ENCODE data around the gene ANKFY1. TPM values are rescaled to one million over a fixed set of nuclear protein-coding genes. Genes with fewer than 3 reads are reported as not detected.

The ANKFY1 gene
- total RNA-seq, 1 experiment from 2014 or later = 14.5 TPM

DNA sequence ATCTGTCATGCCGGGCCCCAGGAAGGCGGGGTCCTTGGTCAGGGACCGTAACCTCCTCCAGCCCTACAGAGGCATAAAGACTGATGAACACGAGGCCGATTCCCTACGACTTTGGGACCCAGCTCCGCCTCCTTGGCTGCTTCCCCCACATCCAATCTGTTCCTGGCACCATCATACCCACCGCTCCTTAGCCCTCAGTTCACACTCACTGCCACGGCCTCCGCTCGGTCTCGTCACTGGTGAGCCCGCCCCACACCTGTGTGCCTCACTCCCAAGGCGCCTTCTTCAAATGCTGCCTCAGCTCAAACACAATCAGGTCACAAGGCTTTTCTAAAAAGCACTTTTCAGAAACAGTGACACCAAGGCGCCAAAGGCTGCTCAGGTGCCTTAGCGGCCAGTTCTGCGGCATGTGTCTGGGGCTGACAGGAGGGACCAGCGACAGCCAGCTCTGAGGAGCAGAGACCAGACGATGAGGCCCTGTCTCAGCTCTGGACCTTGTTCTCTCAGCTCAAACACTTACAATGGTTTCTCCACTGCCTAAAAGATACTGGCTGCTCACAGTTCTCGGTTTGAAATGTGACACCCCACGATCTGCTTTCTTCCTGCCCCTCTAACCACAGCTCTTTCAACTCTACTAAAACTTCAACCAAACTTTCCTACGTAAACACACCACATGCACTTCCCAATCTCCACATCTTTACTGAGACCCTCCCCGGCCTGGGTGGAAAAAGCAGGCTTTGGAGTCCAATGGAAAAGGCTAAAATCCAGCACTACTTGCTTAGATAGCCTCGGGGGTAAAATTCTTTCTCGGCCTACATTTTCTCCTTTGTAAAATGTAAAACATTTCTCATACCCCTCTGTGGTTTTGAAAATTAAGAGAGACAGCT, 87.6 kb downstream of the ANKFY1 start:
- Histone ChIP-seq H3K9me3 (no peaks in the 10 kb centered on the region), H3K4me3 (no peak overlapping the region), H3K36me3 (peaks cover 7% of the 10 kb centered on the region), H3K27me3 (no peaks in the 10 kb centered on the region)
- no peak for DNase-seq

GRCh38 chr17:4174556-4174955, 89.2 kb downstream of the ANKFY1 start:
- no peak for DNase-seq
- no peak overlapping the region for H3K4me3 ChIP-seq
- H3K9me3 ChIP-seq = no peaks in the 10 kb centered on the region
- peaks cover 7% of the 10 kb centered on the region for H3K36me3 ChIP-seq
- no peaks in the 10 kb centered on the region for H3K27me3 ChIP-seq

GRCh38 chr17:4173781-4174180, 90.0 kb downstream of the ANKFY1 start:
- Histone ChIP-seq H3K4me3 (no peak overlapping the region), H3K36me3 (peaks cover 9% of the 10 kb centered on the region), H3K9me3 (no peaks in the 10 kb centered on the region), H3K27me3 (no peaks in the 10 kb centered on the region)
- no peak for DNase-seq

DNA sequence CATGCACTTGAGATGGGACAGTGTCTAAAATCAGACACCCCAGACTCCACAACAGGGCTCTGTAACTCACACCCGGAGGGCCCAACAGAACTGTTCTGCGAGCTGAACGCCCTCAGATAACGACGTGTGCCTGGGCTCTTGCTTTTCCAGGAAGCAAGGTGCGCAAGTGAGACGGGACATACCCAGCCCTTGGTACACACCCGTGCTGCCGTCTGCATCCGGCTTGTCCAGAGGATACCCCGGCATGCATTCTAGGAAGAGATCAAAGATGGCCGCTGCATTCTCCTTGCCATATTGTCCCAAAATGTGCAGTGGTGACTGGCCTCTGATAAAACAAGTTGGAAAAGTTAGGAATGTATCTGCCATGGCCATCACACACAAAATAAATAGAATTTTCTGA, 91.4 kb downstream of the ANKFY1 start:
- no peaks in the 10 kb centered on the region for H3K27me3 ChIP-seq
- no peak overlapping the region for H3K4me3 ChIP-seq
- H3K36me3 ChIP-seq = peaks cover 12% of the 10 kb centered on the region
- no peaks in the 10 kb centered on the region for H3K9me3 ChIP-seq
- no peak for DNase-seq

DNA sequence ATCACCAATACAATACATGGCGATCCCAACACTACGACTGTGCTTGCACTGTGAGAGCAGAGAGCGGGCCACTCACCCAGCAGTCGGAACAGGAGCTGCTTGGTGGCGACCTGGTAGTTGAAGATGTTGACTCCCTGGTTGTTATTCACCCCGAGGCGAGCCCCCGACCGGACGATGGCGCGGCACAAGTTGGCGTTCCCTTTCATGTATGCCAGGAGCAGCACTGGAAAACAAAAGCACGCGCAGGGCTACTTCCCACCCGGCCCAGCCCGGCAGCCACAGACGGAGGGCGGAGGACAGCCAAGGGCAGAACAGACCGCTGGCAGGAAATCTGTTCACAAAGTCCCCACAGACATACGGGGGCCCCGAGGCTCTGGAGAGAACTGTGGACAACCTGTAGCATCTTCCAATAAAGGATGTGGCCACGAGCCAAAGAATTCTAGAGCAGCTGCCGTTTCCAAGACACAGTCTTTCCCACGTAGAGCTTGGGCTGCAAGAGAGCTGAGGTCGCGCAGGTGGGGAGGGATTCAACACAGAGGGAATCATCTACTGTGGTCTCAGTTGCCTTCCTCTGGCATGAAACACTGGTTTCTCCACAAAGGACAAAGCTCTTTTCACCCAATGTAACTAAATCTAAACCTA, 93.0 kb downstream of the ANKFY1 start:
- Histone ChIP-seq H3K36me3 (peaks cover 9% of the 10 kb centered on the region), H3K27me3 (no peaks in the 10 kb centered on the region), H3K9me3 (no peaks in the 10 kb centered on the region), H3K4me3 (no peak overlapping the region)
- no peak for DNase-seq

DNA sequence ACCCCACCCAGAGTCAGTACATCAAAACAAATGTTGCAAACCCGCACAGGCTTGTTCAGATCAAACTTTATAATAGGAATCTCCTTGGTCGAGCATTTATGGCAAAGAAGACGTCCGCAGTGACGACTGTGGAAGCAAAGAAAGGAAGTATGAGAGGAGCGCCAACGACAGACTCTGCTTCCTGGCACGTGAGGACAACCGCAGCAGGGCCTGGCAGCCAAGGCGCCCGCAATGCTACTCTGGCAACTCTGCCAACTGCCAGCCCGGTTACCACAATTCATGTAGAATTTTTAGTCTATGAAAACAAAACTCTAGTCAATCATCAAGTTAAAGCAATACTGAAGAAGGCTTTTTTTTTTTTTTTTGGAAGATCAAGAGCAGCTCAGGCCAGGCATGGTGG, 96.0 kb downstream of the ANKFY1 start:
- DNase-seq = peak; percentile 75
- H3K36me3 ChIP-seq = peaks cover 9% of the 10 kb centered on the region
- no peaks in the 10 kb centered on the region for H3K27me3 ChIP-seq
- no peak overlapping the region for H3K4me3 ChIP-seq
- no peaks in the 10 kb centered on the region for H3K9me3 ChIP-seq

DNA sequence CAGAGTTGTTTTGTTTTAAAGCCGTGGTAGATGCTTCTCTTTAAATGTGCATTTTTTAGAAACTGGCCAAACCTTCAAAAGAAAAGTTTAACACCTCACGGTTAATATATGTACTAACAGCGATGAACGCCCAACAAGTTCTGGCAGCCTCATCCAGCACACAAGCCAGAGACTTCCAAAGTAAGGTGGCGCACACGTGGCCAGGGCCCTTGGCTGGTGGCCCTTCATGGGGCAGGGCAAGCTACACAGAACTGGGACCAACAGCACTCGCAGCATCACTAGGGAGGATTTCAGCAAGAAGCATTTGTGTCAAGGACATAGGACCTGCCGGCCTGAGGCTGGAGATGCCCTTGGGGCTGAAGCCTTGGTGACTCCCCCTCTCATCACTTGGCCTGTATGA, 97.4 kb downstream of the ANKFY1 start:
- H3K4me3 ChIP-seq = no peak overlapping the region
- peaks cover 9% of the 10 kb centered on the region for H3K36me3 ChIP-seq
- no peaks in the 10 kb centered on the region for H3K27me3 ChIP-seq
- H3K9me3 ChIP-seq = no peaks in the 10 kb centered on the region
- DNase-seq = no peak

- Histone ChIP-seq H3K9me3 (no peaks in the 10 kb centered on the region), H3K27me3 (no peaks in the 10 kb centered on the region), H3K4me3 (no peak overlapping the region), H3K36me3 (peaks cover 9% of the 10 kb centered on the region)
- DNase-seq = no peak
These were observed 98.3 kb downstream of the ANKFY1 start for GRCh38 chr17:4165301-4166010.

- Histone ChIP-seq H3K4me3 (no peak overlapping the region), H3K9me3 (no peaks in the 10 kb centered on the region), H3K36me3 (peaks cover 4% of the 10 kb centered on the region), H3K27me3 (no peaks in the 10 kb centered on the region)
- peak; percentile 67 for DNase-seq
These were observed 99.8 kb downstream of the ANKFY1 start for GRCh38 chr17:4163951-4164350.

GRCh38 chr17:4162775-4163466, 100.9 kb downstream of the ANKFY1 start:
- H3K4me3 ChIP-seq = no peak overlapping the region
- no peaks in the 10 kb centered on the region; the same call in 1 of the 2 replicates for H3K36me3 ChIP-seq
- DNase-seq = no peak
- H3K27me3 ChIP-seq = no peaks in the 10 kb centered on the region
- no peaks in the 10 kb centered on the region for H3K9me3 ChIP-seq

DNA sequence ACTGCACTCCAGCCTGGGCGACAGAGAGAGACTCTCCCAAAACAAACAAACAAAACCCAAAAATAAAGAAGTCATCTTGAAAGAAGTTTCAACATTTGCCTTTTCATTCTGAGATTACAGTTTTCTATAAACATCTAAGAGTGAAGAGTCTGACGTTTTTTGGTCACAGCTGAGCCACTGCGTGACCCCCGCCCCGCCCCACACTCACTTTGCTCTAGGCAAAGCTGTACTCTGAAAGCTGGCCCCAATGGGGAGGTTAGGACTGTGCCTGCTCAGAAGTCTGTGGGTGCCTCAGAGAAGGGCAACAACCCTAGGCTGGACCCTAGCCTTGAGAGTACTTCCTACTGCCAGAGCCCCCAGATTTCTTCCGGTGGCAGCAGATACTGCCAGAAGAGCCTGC, 101.5 kb downstream of the ANKFY1 start:
- no peaks in the 10 kb centered on the region for H3K9me3 ChIP-seq
- no peaks in the 10 kb centered on the region; the same call in 1 of the 2 replicates for H3K36me3 ChIP-seq
- no peaks in the 10 kb centered on the region for H3K27me3 ChIP-seq
- DNase-seq = no peak
- H3K4me3 ChIP-seq = no peak overlapping the region

GRCh38 chr17:4161967-4162305, 101.8 kb downstream of the ANKFY1 start:
- DNase-seq = no peak

GRCh38 chr17:4161192-4161966, 102.4 kb downstream of the ANKFY1 start:
- H3K27me3 ChIP-seq = no peaks in the 10 kb centered on the region
- H3K36me3 ChIP-seq = no peaks in the 10 kb centered on the region; the same call in 1 of the 2 replicates
- DNase-seq = peak; percentile 91
- no peak overlapping the region for H3K4me3 ChIP-seq
- no peaks in the 10 kb centered on the region for H3K9me3 ChIP-seq

More at GRCh38 chr17:4161967-4162305, 101.8 kb downstream of the ANKFY1 start:
- Histone ChIP-seq H3K4me3 (no peak overlapping the region), H3K27me3 (no peaks in the 10 kb centered on the region), H3K9me3 (no peaks in the 10 kb centered on the region), H3K36me3 (no peaks in the 10 kb centered on the region; the same call in 1 of the 2 replicates)

DNA sequence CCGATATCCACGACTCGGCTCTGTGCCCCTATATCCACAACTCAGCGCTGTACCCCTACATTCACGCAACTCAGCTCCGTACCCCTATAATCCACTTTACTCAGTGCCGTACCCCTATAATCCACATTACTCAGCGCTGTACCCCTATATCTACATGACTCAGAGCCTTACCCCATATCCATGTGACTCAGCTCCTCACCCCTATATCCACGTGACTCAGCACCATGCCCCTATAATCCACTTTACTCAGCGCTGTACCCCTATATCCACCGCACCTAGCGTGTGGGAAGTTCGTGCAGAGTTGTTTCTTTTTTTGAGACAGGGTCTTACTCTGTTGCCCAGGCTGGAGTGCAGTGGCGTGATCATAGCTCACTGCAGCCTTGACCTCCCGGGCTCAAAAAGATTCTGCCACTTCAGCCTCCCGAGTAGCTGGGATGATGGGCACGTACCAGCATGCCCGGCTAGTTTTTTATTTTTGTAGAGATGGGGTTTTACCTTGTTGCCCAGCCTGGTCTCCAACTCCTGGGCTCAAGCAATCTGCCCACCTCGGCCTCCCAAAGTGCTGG, 103.4 kb downstream of the ANKFY1 start:
- Histone ChIP-seq H3K36me3 (no peaks in the 10 kb centered on the region), H3K9me3 (no peaks in the 10 kb centered on the region), H3K4me3 (no peak overlapping the region), H3K27me3 (no peaks in the 10 kb centered on the region)
- DNase-seq = no peak

DNA sequence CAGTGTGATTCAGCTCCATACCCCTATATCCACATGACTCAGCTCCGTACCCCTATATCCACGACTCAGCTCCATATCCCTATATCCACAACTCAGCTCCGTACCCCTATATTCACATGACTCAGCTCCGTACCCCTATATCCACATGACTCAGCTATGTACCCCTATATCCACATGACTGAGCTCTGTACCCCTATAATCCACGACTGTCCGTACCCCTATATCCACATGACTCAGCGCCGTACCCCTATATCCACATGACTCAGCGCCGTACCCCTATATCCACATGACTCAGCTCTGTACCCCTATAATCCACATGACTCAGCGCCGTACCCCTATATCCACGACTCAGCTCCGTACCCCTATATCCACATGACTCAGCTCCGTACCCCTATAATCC, 104.0 kb downstream of the ANKFY1 start:
- no peak for DNase-seq
- Histone ChIP-seq H3K9me3 (no peaks in the 10 kb centered on the region), H3K36me3 (no peaks in the 10 kb centered on the region), H3K4me3 (no peak overlapping the region), H3K27me3 (no peaks in the 10 kb centered on the region)

Measured in MG63 (cell line).